GM23338 (cell line): ENCODE measurements around the gene REST.

Source experiments
- CREB1 ChIP-seq: fragments of 250-450 bp; sonication (Bioruptor Pico); IDR thresholded peaks from 2 replicates; pipeline ENCODE4 v1.5.0; 2020; ENCODE audit warnings: low read depth, mild to moderate bottlenecking, moderate library complexity
- EZH2 ChIP-seq: fragments of 200-600 bp; sonication (generic); IDR thresholded peaks from one replicate; pipeline ENCODE4 v1.8.0; 2017; ENCODE audit warnings: antibody characterized with exemption, mild to moderate bottlenecking, low read depth; ENCODE audit not compliant: unreplicated experiment
- EZH2phosphoT487 ChIP-seq: fragments of 200-600 bp; sonication (generic); IDR thresholded peaks from one replicate; pipeline ENCODE4 v1.8.1; 2018; ENCODE audit warnings: antibody characterized with exemption; ENCODE audit not compliant: unreplicated experiment
- JUNB ChIP-seq: IDR thresholded peaks from one replicate; pipeline ENCODE4 v1.6.1; 2016; ENCODE audit warnings: antibody characterized with exemption; ENCODE audit not compliant: unreplicated experiment
- NANOG ChIP-seq: IDR thresholded peaks from 2 replicates; pipeline ENCODE4 v1.6.1; 2016; ENCODE audit warnings: antibody characterized with exemption, borderline replicate concordance
- POLR2AphosphoS5 ChIP-seq: IDR thresholded peaks from 2 replicates; pipeline ENCODE4 v1.6.1; 2016; ENCODE audit warnings: antibody characterized with exemption, low read depth
- STAT1 ChIP-seq: IDR thresholded peaks from one replicate; pipeline ENCODE4 v1.6.1; 2016; ENCODE audit warnings: antibody characterized with exemption; ENCODE audit not compliant: unreplicated experiment
- TF ChIP-seq, protein P1 (sequence below), 2 experiments: fragments of 200-600 bp in 1 of 2; sonication (generic) in 1 of 2; conservative IDR thresholded peaks; 2 replicates each; pipeline versions ENCODE4 v1.5.1 to v1.6.1; 2016 to 2017; ENCODE audit warnings: antibody characterized with exemption in 2 of 2, low read depth in 2 of 2, mild to moderate bottlenecking in 2 of 2, moderate library complexity in 1 of 2
- TF ChIP-seq, protein P2 (sequence below): IDR thresholded peaks from one replicate; pipeline ENCODE4 v1.6.1; 2018; ENCODE audit warnings: antibody characterized with exemption; ENCODE audit not compliant: unreplicated experiment
- TF ChIP-seq, protein P3 (sequence below): IDR thresholded peaks from 2 replicates; pipeline ENCODE4 v1.6.1; 2016; ENCODE audit warnings: antibody characterized with exemption

DNA sequence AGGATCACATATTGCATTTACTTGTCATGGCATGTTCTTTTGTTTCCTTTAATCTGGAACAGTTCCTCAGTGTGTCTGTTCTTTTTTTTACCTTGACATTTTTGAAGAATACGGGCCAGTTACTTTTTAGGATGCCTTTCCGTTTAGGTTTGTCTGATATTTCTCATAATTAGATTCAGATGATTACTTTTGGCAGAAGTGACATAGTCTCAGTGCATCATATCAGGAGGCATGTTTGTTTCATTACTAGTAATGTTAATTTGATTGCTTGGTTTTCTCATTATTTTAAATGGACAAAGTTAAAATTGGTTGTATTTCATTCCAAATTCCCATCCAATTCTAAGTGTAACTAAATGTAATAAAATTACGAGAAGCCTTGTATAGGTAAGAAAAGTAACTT is 79.3 kb downstream of the REST start:
- no peak for TF ChIP-seq POLR2AphosphoS5
- TF ChIP-seq, protein P1, sequence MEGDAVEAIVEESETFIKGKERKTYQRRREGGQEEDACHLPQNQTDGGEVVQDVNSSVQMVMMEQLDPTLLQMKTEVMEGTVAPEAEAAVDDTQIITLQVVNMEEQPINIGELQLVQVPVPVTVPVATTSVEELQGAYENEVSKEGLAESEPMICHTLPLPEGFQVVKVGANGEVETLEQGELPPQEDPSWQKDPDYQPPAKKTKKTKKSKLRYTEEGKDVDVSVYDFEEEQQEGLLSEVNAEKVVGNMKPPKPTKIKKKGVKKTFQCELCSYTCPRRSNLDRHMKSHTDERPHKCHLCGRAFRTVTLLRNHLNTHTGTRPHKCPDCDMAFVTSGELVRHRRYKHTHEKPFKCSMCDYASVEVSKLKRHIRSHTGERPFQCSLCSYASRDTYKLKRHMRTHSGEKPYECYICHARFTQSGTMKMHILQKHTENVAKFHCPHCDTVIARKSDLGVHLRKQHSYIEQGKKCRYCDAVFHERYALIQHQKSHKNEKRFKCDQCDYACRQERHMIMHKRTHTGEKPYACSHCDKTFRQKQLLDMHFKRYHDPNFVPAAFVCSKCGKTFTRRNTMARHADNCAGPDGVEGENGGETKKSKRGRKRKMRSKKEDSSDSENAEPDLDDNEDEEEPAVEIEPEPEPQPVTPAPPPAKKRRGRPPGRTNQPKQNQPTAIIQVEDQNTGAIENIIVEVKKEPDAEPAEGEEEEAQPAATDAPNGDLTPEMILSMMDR (conservative IDR thresholded peaks at IDR 0.05; ENCODE audit: low read depth in 2 of 2), result no peak
- no peak for TF ChIP-seq EZH2phosphoT487
- TF ChIP-seq, protein P2, sequence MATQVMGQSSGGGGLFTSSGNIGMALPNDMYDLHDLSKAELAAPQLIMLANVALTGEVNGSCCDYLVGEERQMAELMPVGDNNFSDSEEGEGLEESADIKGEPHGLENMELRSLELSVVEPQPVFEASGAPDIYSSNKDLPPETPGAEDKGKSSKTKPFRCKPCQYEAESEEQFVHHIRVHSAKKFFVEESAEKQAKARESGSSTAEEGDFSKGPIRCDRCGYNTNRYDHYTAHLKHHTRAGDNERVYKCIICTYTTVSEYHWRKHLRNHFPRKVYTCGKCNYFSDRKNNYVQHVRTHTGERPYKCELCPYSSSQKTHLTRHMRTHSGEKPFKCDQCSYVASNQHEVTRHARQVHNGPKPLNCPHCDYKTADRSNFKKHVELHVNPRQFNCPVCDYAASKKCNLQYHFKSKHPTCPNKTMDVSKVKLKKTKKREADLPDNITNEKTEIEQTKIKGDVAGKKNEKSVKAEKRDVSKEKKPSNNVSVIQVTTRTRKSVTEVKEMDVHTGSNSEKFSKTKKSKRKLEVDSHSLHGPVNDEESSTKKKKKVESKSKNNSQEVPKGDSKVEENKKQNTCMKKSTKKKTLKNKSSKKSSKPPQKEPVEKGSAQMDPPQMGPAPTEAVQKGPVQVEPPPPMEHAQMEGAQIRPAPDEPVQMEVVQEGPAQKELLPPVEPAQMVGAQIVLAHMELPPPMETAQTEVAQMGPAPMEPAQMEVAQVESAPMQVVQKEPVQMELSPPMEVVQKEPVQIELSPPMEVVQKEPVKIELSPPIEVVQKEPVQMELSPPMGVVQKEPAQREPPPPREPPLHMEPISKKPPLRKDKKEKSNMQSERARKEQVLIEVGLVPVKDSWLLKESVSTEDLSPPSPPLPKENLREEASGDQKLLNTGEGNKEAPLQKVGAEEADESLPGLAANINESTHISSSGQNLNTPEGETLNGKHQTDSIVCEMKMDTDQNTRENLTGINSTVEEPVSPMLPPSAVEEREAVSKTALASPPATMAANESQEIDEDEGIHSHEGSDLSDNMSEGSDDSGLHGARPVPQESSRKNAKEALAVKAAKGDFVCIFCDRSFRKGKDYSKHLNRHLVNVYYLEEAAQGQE, result no peak
- no peak for TF ChIP-seq EZH2
- no peak for TF ChIP-seq NANOG
- TF ChIP-seq STAT1, result no peak
- no peak for TF ChIP-seq CREB1 (CRISPR knock-in tag)
- TF ChIP-seq, protein P3, sequence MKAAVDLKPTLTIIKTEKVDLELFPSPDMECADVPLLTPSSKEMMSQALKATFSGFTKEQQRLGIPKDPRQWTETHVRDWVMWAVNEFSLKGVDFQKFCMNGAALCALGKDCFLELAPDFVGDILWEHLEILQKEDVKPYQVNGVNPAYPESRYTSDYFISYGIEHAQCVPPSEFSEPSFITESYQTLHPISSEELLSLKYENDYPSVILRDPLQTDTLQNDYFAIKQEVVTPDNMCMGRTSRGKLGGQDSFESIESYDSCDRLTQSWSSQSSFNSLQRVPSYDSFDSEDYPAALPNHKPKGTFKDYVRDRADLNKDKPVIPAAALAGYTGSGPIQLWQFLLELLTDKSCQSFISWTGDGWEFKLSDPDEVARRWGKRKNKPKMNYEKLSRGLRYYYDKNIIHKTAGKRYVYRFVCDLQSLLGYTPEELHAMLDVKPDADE, result no peak
- TF ChIP-seq JUNB, result no peak
